Measurements from ENCODE around the gene SUSD4. TPM values are rescaled to one million over a fixed set of nuclear protein-coding genes. Genes with fewer than 3 reads are reported as not detected.

Gene SUSD4
- total and polyA plus RNA-seq, 2 donors (not counting 3 experiments of a cell fraction or from before 2014, with no cell fraction given): not detected

DNA sequence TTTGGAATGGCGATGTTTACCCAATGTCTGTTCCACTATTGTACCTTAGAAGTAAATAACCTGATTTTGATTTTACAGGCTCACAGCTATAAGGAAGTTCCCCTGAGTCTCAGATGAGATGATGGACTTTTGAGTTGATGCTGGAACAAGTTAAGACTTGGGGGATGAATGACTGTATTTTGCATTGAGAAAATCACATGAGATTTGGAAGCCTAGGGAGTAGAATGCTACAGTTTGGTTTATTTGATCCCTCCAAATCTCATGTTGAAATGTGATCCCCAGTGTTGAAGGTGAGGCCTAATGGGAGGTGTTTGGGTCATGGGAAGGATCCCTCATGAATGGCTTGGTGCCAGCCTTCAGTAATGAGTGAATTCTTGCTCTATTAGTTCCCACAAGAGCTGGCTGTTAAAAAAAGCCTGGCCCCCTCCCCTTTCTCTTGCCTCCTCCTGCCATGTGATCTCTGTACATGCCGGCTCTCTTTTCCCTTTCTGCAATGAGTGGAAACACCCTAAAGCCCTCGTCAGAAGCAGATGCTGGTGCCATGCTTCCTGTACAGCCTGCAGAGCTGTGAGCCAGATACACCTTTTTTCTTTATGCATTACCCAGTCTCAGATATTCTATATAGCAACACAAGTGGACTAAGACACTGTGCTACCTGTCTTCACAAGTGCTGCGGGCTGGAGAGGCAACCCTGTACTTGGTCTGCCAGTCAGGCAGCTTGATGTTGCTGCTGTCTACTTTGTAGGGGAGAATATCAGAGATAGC lies 143.9 kb downstream of the SUSD4 start:
- H3K79me2 ChIP-seq (ENCODE audit: control insufficient read depth, insufficient read depth, low read length): no peaks in the 10 kb centered on the region

More for the DNA sequence above, 143.9 kb downstream of the SUSD4 start:
- no peak for FAIRE-seq
- Histone ChIP-seq H3K4me2 (ENCODE audit: insufficient read depth, low read length) (no peak overlapping the region), H3K27me3 (ENCODE audit: control insufficient read depth in 2 of 2, insufficient read depth in 2 of 2, low read length in 2 of 2) (no peaks in the 10 kb centered on the region), H3K36me3 (ENCODE audit: control insufficient read depth in 2 of 2, extremely low read depth in 1 of 2, insufficient read depth in 2 of 2, low read length in 2 of 2) (no peaks in the 10 kb centered on the region), H3K9me1 (replicated peaks; ENCODE audit: control insufficient read depth, extremely low read depth, insufficient read depth, low read length) (no peaks in the 10 kb centered on the region), H3K9me3 (replicated peaks; ENCODE audit: control insufficient read depth, insufficient read depth, low read length) (no peaks in the 10 kb centered on the region), H3K4me3 (replicated peaks in 1 of 3; ENCODE audit: insufficient read depth in 1 of 3, low read depth in 1 of 3, low read length in 3 of 3) (no peak overlapping the region), H3K4me1 (ENCODE audit: control insufficient read depth, extremely low read depth, insufficient read depth, low read length) (no peaks in the 10 kb centered on the region), H3K9ac (replicated peaks; ENCODE audit: extremely low read depth, insufficient read depth, low read length) (no peak overlapping the region), H2AFZ (ENCODE audit: low read depth, low read length) (no peak overlapping the region), H4K20me1 (replicated peaks; ENCODE audit: control insufficient read depth, extremely low read depth, insufficient read depth, low read length) (no peaks in the 10 kb centered on the region), H3K27ac (ENCODE audit: insufficient read depth, low read depth, low read length) (no peak overlapping the region)
- ChIA-PET POLR2A (no interaction called here), CTCF (no interaction called here)
- TF ChIP-seq, protein P1, sequence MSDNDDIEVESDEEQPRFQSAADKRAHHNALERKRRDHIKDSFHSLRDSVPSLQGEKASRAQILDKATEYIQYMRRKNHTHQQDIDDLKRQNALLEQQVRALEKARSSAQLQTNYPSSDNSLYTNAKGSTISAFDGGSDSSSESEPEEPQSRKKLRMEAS (IDR thresholded peaks at IDR 0.05; ENCODE audit: insufficient read depth, insufficient read length): no peak
- TF ChIP-seq POLR2AphosphoS5 (IDR thresholded peaks at IDR 0.05; ENCODE audit: insufficient read depth, low read depth, low read length) (no peak), FOS (IDR thresholded peaks at IDR 0.05; ENCODE audit: borderline replicate concordance, insufficient read depth, low read length) (no peak), MYC (IDR thresholded peaks at IDR 0.05; ENCODE audit: low read depth, low read length) (no peak), GATA2 (IDR thresholded peaks at IDR 0.05; ENCODE audit: insufficient read depth, insufficient read length, low read depth, low read length) (no peak), JUN (IDR thresholded peaks at IDR 0.05; ENCODE audit: borderline replicate concordance, insufficient read depth, insufficient read length, low read depth) (no peak)
- TF ChIP-seq, protein P2, sequence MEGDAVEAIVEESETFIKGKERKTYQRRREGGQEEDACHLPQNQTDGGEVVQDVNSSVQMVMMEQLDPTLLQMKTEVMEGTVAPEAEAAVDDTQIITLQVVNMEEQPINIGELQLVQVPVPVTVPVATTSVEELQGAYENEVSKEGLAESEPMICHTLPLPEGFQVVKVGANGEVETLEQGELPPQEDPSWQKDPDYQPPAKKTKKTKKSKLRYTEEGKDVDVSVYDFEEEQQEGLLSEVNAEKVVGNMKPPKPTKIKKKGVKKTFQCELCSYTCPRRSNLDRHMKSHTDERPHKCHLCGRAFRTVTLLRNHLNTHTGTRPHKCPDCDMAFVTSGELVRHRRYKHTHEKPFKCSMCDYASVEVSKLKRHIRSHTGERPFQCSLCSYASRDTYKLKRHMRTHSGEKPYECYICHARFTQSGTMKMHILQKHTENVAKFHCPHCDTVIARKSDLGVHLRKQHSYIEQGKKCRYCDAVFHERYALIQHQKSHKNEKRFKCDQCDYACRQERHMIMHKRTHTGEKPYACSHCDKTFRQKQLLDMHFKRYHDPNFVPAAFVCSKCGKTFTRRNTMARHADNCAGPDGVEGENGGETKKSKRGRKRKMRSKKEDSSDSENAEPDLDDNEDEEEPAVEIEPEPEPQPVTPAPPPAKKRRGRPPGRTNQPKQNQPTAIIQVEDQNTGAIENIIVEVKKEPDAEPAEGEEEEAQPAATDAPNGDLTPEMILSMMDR (IDR thresholded peaks at IDR 0.05; ENCODE audit: extremely low read depth in 1 of 2, insufficient read depth in 1 of 2, low read depth in 1 of 2, low read length in 2 of 2): no peak
- no peak for DNase-seq (ENCODE audit: low read depth, low spot score)
- no TSS peak for BruUV-seq (replicated peaks)
- dilution Hi-C loops (cut with MboI; ENCODE audit: extremely low pct_ligation_motif_present, low sequenced_read_pairs): no loop called here
- intact Hi-C loops (cut with micrococcal nuclease): no loop called here
